HG02759 (cell line): ENCODE data around the gene ASCL1.

ENCODE experiments used
- ATAC-seq: cut with Tn5 transposase; IDR thresholded peaks from one replicate; pipeline ENCODE4 v1.9.1; 2021; ENCODE audit warnings: mild to moderate bottlenecking, moderate library complexity; ENCODE audit not compliant: unreplicated experiment

The ASCL1 gene

GRCh38 chr12:102950950-102951619 is 6.4 kb upstream of the ASCL1 start:
- ATAC-seq: no peak

- no peak for ATAC-seq
Observed at GRCh38 chr12:102951841-102952240, 5.6 kb upstream of the ASCL1 start.

DNA sequence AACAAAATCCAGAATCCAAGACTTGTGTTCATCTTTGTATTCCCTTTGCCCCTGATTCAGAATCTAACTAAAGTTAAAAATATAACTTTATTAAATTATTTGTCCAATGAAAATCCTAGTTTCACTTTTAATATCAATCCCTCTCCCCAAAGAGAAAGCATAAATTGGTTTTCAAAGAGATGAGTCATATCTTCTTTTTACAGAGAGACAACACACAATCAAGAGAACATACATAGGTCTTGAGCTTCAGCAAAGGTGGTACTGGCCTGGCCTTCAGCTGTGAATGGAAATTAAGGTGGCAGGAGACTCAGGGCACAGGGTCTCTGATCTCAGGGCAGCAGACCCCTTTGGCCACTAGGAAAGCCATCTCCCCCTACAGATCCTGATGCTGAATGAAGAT is 4.3 kb upstream of the ASCL1 start:
- ATAC-seq: peak; percentile 30

DNA sequence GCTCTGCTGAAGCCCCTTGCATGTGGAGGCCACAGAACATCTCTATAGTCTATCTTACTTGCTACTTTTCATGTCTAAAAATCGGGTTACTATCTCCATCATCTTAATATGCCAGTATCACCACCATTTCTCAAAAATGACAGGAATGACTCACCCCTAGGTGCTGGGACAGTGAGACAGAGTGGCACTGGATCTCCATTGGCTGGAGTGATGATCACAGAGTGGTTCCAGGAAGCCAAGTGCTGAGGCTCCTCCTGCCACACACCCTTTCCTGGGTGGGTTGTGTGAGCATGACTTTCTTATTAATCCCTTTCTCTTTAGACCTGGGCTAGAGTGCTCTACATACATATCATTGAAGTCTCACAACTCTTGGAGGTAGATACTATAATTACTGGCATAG is 3.3 kb upstream of the ASCL1 start:
- no peak for ATAC-seq

DNA sequence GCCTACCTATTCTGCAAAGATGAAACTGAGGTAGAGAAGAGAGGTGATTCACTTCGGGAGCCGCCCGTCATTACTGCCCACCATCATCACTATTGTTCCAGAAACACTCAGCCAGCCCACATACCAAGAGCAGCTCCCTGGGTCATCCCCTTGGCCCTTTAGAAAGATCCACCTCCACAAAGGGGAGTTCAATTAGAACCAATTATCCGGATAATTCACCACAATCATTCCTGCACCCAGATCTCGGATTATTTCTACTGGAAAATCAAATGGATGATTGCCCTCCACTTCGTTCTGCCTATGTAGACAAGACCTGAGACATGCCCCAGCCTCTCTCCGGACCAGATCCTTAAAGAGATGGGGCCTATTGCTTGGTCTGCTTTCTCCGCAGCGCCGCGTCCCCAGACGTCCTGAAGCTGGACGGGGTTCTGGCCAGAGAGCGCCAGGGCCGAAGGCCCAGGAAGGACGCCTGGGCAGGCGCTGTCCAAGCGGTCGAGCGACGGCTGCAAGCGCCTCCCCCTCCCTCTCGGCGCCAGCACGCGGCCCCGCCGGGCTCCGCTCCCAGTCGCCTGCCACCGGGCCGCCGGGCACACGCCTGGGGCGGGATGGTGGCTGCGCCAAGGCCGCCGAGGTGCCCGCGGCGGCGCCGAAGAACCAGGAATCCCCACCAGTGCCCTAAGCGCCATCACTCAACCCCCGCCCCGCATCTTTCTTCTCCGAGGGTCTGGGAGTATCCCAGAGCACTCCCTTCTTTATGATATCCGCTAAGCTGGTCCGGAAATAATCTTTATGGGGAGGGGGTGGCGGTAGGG is 1.3 kb upstream of the ASCL1 start:
- ATAC-seq: no peak

DNA sequence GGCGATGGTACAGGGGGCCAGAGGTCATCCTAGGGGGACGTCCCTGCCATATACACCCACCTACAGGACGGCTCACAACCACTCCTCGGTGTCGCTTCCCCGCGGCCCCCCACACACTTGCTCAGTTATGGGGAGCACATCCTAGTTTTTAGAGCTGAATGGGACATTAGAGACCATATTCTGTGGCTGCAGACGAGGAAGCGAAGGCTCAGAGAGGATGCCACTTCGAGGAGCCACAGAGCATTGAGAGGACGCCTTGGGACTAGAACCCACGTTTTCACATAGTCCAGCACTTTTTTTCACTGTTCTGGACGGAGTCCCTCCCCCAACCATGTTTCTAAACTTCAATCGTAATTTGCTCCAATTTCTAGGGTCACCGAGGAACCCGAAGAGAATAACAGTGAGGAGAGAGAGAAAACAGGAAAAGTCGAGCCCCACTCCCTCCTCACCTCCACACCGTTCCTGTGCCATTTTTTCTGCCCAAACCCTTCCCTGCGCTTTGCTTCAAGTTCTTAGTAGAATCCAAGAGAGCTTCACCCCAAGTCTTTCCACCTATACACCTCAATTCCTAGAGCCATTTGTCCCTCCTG is 641 bp upstream of the ASCL1 start:
- ATAC-seq: no peak

DNA sequence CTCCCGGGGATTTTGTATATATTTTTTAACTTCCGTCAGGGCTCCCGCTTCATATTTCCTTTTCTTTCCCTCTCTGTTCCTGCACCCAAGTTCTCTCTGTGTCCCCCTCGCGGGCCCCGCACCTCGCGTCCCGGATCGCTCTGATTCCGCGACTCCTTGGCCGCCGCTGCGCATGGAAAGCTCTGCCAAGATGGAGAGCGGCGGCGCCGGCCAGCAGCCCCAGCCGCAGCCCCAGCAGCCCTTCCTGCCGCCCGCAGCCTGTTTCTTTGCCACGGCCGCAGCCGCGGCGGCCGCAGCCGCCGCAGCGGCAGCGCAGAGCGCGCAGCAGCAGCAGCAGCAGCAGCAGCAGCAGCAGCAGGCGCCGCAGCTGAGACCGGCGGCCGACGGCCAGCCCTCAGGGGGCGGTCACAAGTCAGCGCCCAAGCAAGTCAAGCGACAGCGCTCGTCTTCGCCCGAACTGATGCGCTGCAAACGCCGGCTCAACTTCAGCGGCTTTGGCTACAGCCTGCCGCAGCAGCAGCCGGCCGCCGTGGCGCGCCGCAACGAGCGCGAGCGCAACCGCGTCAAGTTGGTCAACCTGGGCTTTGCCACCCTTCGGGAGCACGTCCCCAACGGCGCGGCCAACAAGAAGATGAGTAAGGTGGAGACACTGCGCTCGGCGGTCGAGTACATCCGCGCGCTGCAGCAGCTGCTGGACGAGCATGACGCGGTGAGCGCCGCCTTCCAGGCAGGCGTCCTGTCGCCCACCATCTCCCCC is 777 bp downstream of the ASCL1 start:
- peak; percentile 62 for ATAC-seq

DNA sequence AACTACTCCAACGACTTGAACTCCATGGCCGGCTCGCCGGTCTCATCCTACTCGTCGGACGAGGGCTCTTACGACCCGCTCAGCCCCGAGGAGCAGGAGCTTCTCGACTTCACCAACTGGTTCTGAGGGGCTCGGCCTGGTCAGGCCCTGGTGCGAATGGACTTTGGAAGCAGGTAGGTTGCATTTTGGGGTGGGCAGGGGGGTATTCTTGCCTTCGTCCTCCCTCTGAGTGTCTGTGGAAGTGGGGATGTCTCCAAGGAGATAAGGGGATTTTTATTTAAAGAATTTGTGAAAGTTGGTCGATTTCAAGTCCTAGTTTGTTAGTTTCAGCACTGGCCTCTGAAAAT is 1.3 kb downstream of the ASCL1 start:
- no peak for ATAC-seq

- ATAC-seq: no peak
Observed at GRCh38 chr12:102959391-102959790, 1.9 kb downstream of the ASCL1 start.

DNA sequence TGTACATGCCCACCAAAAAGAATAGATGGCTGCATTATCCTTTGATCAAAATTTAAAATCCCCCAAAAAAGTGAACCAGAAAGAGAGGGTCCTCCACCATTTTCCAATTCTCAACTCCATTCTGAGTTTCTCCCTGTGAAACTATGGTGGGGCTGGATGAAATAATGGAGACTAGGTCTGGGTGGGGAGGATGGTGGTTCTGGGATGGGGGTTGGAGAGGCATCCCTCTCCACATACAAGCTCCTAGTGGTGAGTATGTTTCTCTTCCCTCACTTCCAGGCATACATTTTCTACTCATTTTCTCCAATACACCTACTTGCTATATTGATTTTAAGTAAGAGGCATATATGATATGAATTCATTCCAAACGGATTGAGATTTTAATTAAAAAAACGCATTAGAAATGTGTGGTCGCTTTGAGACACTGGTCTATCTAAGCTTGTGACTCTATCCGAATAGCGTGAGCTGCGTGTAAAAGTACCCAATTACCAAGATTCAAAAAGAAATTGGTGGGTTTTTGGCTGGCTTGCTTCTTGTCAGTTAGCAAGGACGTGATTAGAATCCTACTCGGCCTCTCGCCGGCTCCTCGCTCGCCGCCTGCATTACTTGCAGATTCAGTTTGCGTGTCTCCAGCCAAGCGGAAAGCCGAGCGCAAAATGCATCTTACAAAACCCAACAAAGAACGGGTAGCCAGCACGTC is 3.4 kb downstream of the ASCL1 start:
- ATAC-seq: no peak

GRCh38 chr12:102961466-102961855 is 4.0 kb downstream of the ASCL1 start:
- no peak for ATAC-seq

DNA sequence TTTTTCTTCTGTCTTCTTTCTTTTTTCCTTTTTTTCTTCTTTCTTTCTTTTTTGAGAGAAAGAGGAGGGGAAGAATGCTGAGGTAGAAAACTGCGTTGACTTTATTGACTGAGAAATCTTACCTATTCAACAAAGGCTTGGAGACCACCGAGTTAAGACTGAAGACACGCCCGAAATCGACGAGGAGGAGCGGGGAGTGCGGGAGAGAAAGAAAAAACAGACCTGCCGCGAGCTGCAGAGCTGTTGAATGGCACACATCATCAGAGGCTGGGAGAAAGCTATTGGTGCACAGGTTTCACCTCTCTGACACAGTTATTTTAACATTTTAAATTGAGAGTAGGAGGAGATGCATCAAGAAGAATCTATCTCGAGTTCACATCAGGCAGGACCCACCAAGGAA is 5.1 kb downstream of the ASCL1 start:
- no peak for ATAC-seq

DNA sequence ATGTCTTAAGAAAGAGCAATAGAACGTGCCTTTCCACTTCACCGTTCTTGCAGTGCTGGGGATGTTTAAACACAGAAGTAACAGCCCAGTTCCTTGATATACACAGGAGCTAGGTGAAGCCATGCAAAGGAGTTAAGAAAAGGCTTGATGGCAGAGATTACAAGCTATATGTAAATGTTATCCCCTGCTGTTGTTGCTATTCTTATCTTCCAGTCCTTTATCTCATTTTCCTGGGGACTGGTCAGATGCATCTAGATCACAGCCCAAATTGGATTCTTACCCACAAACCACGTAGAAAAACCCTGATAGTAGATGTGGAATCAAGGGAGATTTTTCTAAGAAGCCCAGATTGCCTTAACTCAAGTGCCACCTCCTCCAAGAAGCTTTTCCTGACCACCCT is 5.5 kb downstream of the ASCL1 start:
- ATAC-seq: no peak

DNA sequence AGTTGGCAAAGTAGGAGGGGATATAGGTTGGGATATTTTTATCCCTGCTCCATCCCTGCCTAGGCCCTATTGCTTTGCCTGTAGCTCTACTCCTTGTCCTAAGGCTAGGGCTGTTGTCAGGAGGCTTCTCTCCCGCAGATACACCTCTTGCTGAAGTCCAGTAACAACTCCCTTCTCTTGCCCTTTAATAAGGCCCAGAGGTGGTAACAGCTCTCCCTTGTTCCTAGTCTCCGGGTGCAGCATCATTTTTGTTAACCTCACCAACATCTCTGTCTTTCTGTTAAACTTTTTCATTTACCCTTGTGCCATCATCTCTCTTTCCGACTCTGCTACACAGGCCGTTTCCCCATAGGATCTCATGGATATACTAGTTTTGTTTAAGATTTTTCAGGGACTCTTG is 6.3 kb downstream of the ASCL1 start:
- no peak for ATAC-seq

DNA sequence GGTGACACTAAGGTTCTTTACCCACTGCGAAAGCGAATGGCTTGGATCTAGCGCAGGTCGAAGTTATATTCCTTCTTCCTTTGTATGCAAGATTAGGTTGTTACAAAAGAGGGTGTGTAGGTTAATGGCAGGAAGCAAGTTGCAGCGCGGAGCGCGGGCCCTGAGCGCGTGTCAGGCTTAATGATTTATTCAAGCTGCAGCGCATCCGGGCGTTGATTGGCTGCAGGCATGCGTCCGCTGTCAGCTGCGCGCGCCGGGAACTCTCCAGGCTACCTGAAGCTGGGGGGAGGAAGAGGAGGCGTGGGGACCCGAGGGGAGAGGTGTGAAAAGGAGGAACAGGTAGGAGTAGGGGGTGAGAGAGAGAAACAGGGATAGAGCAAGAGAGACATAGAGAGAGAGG is 7.4 kb downstream of the ASCL1 start:
- ATAC-seq: peak; percentile 51

DNA sequence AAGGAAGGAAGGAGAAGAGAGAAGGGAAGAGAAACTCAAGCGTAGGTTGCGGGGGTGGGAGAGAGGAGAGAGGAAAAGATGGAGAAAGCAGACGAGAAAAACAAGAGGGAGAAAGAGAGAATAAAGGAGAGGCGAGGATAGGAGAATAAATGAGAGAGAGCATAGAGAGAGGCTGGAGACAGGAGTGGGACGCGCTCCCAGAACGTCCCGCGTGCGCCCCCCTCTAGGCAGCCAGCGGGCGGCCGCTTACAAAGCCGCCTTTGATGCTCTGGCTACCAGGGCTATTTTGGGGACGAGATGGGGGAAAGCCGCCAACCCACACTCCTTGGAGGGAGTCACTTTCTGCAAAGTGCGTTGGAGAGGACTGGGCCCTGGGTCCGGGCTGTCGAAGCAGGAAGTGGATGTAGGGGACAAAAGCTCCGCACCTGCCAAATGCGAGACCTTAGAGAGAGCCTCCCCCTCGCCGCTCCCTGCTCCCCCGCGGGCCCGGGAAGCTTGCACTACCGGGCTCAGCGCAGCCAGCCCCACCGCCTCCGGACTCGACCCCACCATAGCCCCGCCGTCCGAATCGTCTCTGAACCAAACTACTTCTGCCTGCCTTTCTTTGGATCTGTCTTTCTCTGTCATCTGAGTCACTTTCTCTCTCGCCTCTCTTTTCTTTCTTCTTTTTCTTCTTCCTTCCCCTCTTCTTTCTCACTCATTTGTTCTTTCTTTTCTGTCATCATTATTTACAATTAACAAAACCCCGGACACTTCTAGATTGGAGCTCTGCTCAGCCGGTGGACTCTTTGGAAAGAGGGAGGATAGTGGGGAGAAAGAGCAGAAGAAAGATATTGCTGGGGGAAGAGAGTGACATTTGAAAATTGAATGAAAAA is 8.0 kb downstream of the ASCL1 start:
- peak; percentile 25 for ATAC-seq

DNA sequence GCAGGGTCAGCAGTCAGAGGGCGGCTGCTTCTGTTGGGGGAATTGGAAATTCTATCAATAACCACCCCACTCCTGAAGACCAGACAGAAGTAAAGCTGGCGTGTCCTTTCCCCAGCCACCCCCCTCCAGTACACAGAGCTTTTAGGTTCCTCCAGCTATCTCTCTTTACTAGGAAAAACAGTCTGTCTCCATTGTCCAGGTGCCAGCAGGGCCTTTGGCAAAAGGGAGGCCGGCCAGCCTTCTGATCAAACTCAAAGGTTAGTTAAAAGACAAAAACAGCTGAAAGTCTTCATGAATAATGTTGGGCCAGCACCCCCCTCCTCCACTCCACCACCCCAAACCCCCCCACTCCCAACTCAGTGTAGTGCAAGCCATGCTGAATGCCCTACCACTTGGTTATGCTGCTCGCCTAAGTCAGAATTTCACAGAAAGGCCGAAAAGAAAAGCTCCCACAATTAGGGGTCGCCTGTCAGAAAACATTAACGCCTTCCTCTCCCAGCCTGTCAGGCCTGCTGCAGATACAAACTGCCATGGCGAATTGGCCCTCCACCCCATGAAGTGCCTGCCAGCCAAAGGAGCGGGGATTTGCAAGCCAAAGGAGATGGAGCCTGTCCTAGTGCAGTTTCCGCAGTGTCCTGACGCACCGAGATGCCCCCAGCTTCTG is 8.9 kb downstream of the ASCL1 start:
- no peak for ATAC-seq

DNA sequence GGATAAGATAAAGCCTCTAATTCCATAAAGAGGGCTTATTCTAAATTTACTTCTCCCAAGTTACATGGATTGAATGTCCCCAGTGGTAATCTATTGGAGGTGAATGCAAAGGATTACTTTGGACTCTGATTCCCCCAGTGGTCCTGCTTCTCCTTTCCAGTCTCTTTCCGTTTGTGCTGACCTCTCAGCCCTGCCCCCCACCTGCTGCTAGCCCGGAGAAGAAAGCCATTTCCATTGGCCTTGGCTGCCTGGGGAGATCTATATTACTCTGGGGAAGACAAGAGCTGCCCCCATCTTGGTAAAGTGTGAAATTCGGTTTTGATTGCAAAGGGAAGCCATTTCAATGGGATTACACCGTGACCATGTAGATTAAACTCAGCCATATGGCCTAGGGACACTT is 13.3 kb downstream of the ASCL1 start:
- no peak for ATAC-seq

DNA sequence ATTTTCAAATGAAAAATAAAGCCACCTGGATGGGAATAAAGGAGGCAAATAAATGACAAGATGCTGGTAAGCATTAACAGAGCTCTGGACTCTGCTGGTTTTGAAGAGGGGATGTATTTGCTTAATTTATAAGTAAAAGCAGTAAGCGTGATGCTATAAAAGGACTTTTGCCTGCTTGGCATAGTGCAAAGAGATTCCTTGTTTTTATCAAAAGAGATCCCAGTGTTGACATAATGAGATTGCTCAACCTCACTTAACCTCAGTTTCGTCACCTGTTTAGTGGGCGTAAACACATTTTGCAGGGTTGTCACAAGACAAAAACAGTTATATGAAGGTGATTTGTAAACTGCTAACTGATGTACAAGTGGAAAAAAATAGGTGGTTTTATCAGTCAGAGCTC is 13.8 kb downstream of the ASCL1 start:
- no peak for ATAC-seq

DNA sequence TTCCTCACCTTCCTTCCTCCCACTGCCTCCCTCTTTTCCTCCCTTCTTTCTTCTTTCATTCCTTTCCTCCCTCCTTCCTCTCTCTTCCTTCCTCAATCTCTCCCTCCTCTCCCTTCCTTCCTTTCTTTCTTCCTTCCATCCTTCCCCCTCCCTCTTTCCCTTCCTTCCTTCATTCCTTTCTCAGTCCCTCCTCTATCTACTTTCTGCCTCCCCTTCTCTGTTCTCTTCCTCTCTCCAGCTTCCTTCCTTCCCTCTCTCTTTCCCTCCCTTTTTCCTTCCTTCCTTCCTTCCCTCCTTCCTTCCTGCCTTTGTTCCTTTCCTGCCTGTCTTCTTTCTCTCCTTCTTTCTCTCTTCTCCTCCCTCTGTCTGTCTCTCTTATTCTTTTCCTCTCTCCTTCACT is 16.1 kb downstream of the ASCL1 start:
- ATAC-seq: no peak
